ENCODE data around the gene SATB1.

SATB1 gene

GRCh38 chr3:18382760-18383369, 42.3 kb downstream of the SATB1 start:
- no peaks in the 10 kb centered on the region for H3K4me1 Mint-ChIP-seq
- DNase-seq, result no peak
- no peaks in the 10 kb centered on the region for H3K27me3 Mint-ChIP-seq (ENCODE audit: low read depth, poor library complexity)
- no peak overlapping the region for H3K27ac Mint-ChIP-seq
- TF ChIP-seq, protein P1, sequence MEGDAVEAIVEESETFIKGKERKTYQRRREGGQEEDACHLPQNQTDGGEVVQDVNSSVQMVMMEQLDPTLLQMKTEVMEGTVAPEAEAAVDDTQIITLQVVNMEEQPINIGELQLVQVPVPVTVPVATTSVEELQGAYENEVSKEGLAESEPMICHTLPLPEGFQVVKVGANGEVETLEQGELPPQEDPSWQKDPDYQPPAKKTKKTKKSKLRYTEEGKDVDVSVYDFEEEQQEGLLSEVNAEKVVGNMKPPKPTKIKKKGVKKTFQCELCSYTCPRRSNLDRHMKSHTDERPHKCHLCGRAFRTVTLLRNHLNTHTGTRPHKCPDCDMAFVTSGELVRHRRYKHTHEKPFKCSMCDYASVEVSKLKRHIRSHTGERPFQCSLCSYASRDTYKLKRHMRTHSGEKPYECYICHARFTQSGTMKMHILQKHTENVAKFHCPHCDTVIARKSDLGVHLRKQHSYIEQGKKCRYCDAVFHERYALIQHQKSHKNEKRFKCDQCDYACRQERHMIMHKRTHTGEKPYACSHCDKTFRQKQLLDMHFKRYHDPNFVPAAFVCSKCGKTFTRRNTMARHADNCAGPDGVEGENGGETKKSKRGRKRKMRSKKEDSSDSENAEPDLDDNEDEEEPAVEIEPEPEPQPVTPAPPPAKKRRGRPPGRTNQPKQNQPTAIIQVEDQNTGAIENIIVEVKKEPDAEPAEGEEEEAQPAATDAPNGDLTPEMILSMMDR (IDR thresholded peaks at IDR 0.05), result no peak
- H3K36me3 Mint-ChIP-seq (ENCODE audit: low read depth), result peaks cover 21% of the 10 kb centered on the region
- H3K4me3 Mint-ChIP-seq, result no peak overlapping the region
- H3K9me3 Mint-ChIP-seq, result no peaks in the 10 kb centered on the region

DNA sequence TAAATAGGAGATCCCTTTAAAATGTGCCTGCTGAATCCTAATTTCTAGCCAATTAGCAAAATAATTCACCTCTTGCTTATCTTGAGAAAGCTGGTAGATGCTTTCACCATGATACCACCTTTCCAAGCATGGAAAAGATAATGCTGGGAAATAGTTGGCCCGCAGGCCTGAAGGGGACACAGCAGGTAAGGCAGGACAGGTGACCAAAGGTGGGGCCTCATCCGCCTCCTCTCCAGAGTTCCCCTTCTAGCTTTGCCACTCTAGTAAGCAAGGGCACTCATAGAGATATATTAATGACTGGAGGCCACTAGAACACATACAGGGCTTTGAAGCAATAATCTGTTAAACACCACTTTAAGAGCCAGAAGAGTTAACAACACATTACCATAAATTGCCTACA, 45.5 kb downstream of the SATB1 start:
- Mint-ChIP-seq H3K27me3 (ENCODE audit: low read depth, poor library complexity) (no peaks in the 10 kb centered on the region), H3K4me3 (no peak overlapping the region), H3K27ac (no peak overlapping the region)

GRCh38 chr3:18378218-18378617, 46.9 kb downstream of the SATB1 start:
- DNase-seq, result no peak
- Mint-ChIP-seq H3K27ac (no peak overlapping the region), H3K9me3 (no peaks in the 10 kb centered on the region), H3K27me3 (ENCODE audit: low read depth, poor library complexity) (no peaks in the 10 kb centered on the region), H3K36me3 (ENCODE audit: low read depth) (peaks cover 20% of the 10 kb centered on the region), H3K4me3 (no peak overlapping the region), H3K4me1 (no peaks in the 10 kb centered on the region)
- TF ChIP-seq, protein P1 (IDR thresholded peaks at IDR 0.05), result no peak

More for the DNA sequence above, 45.5 kb downstream of the SATB1 start:
- H3K36me3 Mint-ChIP-seq (ENCODE audit: low read depth), result peaks cover 17% of the 10 kb centered on the region
- no peak for DNase-seq
- H3K4me1 Mint-ChIP-seq, result no peaks in the 10 kb centered on the region
- TF ChIP-seq, protein P1 (IDR thresholded peaks at IDR 0.05), result no peak
- no peaks in the 10 kb centered on the region for H3K9me3 Mint-ChIP-seq

DNA sequence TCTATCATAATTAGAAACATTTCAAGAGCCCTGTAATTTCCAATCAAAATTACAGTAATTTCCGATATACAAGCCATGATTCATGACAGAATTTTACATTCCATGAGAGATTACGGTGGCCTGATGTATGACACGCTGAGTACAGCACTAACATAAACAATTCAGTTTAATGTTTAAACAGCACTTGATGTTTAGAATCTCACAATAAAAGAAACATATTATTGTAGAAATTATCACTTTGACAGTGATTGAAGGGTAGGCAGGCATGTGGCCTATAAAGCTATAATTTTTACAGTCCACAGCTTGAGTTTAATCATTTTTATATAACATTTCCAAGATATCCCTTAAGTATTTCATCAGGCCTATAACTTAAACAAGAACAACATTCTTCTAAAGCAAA, 48.5 kb downstream of the SATB1 start:
- peaks cover 20% of the 10 kb centered on the region for H3K36me3 Mint-ChIP-seq (ENCODE audit: low read depth)
- H3K27ac Mint-ChIP-seq, result no peak overlapping the region
- TF ChIP-seq, protein P1 (IDR thresholded peaks at IDR 0.05), result no peak
- no peak for DNase-seq
- H3K27me3 Mint-ChIP-seq (ENCODE audit: low read depth, poor library complexity), result no peaks in the 10 kb centered on the region
- H3K9me3 Mint-ChIP-seq, result no peaks in the 10 kb centered on the region
- H3K4me3 Mint-ChIP-seq, result no peak overlapping the region
- no peaks in the 10 kb centered on the region for H3K4me1 Mint-ChIP-seq

DNA sequence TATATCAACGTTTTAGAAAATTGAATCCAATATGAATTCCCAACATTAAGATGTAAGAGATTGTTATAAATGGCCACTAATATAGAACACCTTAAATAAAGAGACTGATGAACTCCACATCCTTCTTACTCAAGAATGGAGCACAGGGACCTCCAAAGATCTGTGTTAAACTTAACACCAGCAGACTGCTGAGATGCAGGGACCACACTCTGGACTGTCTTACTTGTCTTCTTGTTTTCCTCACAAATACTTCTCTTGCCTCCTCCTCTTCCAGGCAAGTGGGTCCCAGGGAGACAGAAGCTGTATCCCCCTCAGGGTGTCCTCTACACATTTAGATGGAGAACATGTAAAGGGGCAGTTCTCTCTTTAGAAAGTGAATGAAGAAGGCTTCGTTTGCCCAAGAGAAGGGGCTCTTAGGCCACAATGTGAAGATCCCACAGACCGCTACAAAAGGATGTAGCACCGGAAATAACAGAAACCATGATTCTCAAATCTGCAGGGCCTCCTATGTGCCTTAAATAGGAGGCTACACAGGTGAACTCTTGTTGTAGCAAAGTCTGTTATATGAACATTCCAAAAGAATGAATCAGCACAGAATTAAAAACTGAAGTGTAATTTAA, 52.2 kb downstream of the SATB1 start:
- peaks cover 22% of the 10 kb centered on the region for H3K36me3 Mint-ChIP-seq (ENCODE audit: low read depth)
- TF ChIP-seq, protein P1 (IDR thresholded peaks at IDR 0.05), result no peak
- H3K4me1 Mint-ChIP-seq, result peaks cover 19% of the 10 kb centered on the region
- H3K27ac Mint-ChIP-seq, result peak overlapping the region; percentile 37
- H3K4me3 Mint-ChIP-seq, result no peak overlapping the region
- no peak for DNase-seq
- H3K9me3 Mint-ChIP-seq, result no peaks in the 10 kb centered on the region
- H3K27me3 Mint-ChIP-seq (ENCODE audit: low read depth, poor library complexity), result no peaks in the 10 kb centered on the region

DNA sequence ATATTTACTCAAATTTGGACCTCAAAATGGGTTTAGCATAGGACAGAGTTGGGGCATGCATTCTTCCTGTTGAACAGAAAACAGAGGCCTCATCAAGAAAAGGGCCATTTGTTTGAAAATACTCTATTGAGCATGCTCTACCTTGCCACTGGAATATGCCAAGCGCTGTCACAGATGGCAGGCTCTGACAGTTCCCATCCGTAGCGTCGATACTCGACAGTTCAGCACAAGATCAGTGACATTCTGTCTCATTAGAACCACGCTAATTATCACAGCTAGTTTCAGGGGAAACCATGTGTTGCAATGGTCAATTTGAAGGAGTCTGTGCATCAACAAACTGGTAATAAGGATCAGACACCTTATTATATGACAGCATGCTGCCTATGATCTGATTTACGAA, 54.5 kb downstream of the SATB1 start:
- Mint-ChIP-seq H3K27ac (no peak overlapping the region), H3K27me3 (ENCODE audit: low read depth, poor library complexity) (no peaks in the 10 kb centered on the region), H3K36me3 (ENCODE audit: low read depth) (peaks cover 31% of the 10 kb centered on the region), H3K4me1 (peaks cover 19% of the 10 kb centered on the region), H3K9me3 (no peaks in the 10 kb centered on the region), H3K4me3 (no peak overlapping the region)
- TF ChIP-seq, protein P1 (IDR thresholded peaks at IDR 0.05), result no peak
- no peak for DNase-seq
